ENCODE measurements around the gene DPCD. TPM values are rescaled to one million over a fixed set of nuclear protein-coding genes. Genes with fewer than 3 reads are reported as not detected.

Gene DPCD
- 10.0 TPM for total RNA-seq

GRCh38 chr10:101587725-101588653 lies at the start of gene DPCD, which contains the start of gene POLL:
TSS of gene DPCD (plus strand) at chr10:101588321. CDS start at chr10:101588337, 16 bp downstream.
TSS of gene POLL (minus strand) at chr10:101588257. CDS start at chr10:101587360, 897 bp downstream.
- DNase-seq (ENCODE audit: low read depth in 2 of 3, low spot score in 2 of 3): peak; percentile 63 to 93 (median 89)

- no peak for DNase-seq (ENCODE audit: low read depth in 2 of 3, low spot score in 2 of 3)
These were observed 49.7 kb upstream of the DPCD start for GRCh38 chr10:101538446-101538845.

- DNase-seq (ENCODE audit: low read depth in 2 of 3, low spot score in 2 of 3): no peak
These were observed 42.2 kb upstream of the DPCD start for GRCh38 chr10:101545898-101546297.

- DNase-seq (ENCODE audit: low read depth in 2 of 3, low spot score in 2 of 3): no peak
These were observed 37.2 kb upstream of the DPCD start for GRCh38 chr10:101550965-101551364.

- DNase-seq (ENCODE audit: low read depth in 2 of 3, low spot score in 2 of 3): no peak
These were observed 35.7 kb upstream of the DPCD start for GRCh38 chr10:101552442-101552841.

GRCh38 chr10:101557541-101557940 lies 30.6 kb upstream of the DPCD start:
- DNase-seq (ENCODE audit: low read depth in 2 of 3, low spot score in 2 of 3): no peak

GRCh38 chr10:101558204-101558603 lies 29.9 kb upstream of the DPCD start:
- no peak for DNase-seq (ENCODE audit: low read depth in 2 of 3, low spot score in 2 of 3)

GRCh38 chr10:101558671-101559595 lies 29.2 kb upstream of the DPCD start:
- no peak for DNase-seq (ENCODE audit: low read depth in 2 of 3, low spot score in 2 of 3)

- no peak for DNase-seq (ENCODE audit: low read depth in 2 of 3, low spot score in 2 of 3)
These were observed 28.4 kb upstream of the DPCD start for GRCh38 chr10:101559596-101560297.

GRCh38 chr10:101560298-101561067 lies 27.6 kb upstream of the DPCD start:
- DNase-seq (ENCODE audit: low read depth in 2 of 3, low spot score in 2 of 3): no peak

- DNase-seq (ENCODE audit: low read depth in 2 of 3, low spot score in 2 of 3): no peak
These were observed 26.8 kb upstream of the DPCD start for GRCh38 chr10:101561068-101561915.

GRCh38 chr10:101562231-101562630 lies 25.9 kb upstream of the DPCD start:
- no peak for DNase-seq (ENCODE audit: low read depth in 2 of 3, low spot score in 2 of 3)

- DNase-seq (ENCODE audit: low read depth in 2 of 3, low spot score in 2 of 3): no peak
These were observed 25.1 kb upstream of the DPCD start for GRCh38 chr10:101563007-101563406.

- no peak for DNase-seq (ENCODE audit: low read depth in 2 of 3, low spot score in 2 of 3)
These were observed 24.6 kb upstream of the DPCD start for GRCh38 chr10:101563497-101564040.

GRCh38 chr10:101564490-101564991 lies 23.6 kb upstream of the DPCD start:
- no peak for DNase-seq (ENCODE audit: low read depth in 2 of 3, low spot score in 2 of 3)

- DNase-seq (ENCODE audit: low read depth in 2 of 3, low spot score in 2 of 3): no peak
These were observed 22.7 kb upstream of the DPCD start for GRCh38 chr10:101565370-101565900.

- DNase-seq (ENCODE audit: low read depth in 2 of 3, low spot score in 2 of 3): no peak
These were observed 22.2 kb upstream of the DPCD start for GRCh38 chr10:101565936-101566332.
